ENCODE data around the gene RAPH1.

RAPH1 gene

DNA sequence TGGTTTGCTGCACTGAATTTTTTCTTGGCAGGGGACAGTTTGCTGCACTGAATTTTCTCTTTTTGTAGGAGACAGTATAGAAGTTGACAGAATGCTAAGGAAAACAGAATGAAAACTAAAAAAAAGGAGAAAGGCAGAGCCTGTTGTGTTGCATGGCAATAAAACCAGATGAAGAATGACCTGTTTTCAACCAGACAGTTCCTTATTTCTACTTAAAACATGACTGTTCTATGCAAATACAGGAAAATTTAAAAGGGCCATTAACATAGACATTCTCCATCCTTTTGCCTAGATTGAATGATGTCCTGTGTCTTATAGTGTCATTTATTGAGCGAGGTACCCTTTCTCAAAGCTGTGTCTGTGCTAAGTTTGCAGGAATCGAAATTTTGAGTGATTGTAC, 173.6 kb downstream of the RAPH1 start:
- DNase-seq (ENCODE audit: low spot score) = no peak

DNA sequence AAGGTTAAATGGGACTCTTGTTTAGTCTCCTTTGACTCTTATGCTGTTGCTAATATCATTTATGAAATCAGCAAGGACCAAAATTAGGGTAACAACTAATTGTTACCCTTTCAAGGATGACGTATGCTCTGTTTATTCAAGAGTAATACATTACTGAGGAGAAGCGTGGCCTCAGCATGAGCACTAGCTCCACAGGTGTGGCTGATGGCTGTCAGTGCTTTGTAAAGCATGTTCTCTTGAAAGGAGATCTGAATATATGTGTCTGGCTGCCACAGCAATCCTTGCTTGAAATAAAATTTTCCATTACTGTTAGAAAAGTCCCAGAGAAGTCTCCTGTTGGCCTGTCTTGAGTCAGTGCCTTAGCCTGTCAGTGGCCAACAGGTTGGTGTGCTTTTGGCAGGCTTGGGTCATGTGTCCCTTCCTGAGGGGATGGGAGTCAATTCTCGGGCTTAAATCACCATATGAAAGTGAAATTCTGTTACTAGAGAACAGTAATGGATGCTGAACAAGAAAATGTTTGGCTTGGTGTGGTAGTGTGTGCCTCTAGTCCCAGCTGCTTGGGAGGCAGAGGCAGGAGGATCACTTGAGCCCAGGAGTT, 174.2 kb downstream of the RAPH1 start:
- no peak for DNase-seq (ENCODE audit: low spot score)

DNA sequence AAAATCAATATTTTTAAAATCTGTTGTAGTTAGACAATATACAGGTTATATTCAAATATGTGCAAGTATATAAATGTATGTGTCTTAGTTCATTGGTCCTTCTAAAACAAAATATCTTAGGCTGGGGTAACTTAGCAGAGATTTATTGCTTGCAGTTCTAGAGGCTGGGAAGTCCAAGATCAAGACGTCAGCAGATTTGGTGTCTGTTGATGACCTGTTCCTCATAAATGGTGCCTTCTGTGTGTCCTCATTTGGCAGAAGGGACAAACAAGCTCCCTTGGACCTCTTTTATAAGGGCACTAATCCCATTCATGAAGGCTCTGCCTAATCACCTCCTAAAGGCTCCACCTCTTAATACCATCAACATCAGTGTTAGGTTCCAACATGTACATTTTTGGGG, 175.7 kb downstream of the RAPH1 start:
- DNase-seq (ENCODE audit: low spot score) = no peak

DNA sequence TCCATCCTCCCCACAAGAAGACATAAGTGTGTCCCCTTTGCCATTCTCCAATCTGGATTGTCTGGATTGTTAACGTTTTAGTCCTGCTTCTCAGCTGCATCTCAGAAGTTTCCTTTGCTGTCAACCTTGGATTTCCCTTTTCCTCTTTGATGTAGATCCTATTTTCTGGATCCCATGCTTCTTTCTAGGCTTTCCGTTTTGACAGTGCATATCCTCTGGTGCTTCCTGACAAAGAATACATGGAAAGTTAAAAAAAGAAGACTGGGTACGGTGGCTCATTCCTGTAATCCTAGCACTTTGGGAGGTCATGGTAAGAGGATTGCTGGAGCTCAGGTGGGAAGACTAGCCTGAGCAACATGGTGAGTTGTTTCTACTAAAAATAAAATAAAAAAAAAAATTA, 180.1 kb downstream of the RAPH1 start:
- no peak for DNase-seq (ENCODE audit: low spot score)

DNA sequence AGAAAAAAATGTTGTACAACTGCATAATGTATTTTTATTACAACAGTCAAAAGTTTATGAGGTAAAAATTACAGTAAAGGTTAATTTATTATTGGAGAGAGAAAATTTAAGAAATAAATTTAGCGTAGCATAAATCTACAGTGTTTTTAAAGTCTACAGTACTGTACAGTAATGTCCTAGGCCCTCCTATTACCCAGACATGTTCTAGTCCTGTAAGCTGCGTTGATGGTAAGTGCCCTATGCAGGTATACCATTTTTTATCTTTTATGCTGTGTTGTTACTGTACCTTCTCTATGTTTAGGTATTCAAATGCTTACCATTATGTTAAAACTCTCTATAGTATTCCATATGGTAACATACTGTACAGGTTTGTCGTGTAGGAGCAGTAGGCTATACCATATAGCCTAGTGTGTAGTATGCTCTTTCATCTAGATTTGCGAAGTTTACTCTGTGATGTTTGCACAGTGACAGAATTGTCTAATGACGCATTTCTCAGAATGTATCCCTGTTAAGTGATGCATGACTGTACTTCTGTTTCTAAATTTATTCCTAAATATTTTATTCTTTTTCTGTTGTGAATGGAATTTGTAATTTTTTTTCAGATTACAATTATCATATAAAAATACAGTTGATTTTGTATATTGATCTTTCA, 182.4 kb downstream of the RAPH1 start:
- DNase-seq (ENCODE audit: low spot score) = no peak

DNA sequence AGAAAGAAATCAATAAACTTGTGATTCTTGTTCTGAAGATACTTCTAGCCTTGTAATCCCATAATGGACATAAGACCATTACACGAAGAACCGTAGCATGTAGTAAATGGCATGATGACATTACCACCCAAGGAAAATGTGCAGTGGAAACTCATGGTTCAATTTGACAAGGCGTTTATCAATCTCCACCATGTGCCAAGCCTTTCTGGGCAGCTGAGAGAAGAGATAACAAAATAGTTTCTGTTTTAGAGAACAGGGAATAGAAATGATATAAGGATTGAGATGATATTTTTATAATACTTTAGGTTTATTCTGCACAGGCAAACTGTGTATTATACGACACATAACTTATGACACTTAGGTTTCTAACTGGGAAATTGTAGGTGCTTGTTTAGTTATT, 187.7 kb downstream of the RAPH1 start:
- no peak for DNase-seq (ENCODE audit: low spot score)

DNA sequence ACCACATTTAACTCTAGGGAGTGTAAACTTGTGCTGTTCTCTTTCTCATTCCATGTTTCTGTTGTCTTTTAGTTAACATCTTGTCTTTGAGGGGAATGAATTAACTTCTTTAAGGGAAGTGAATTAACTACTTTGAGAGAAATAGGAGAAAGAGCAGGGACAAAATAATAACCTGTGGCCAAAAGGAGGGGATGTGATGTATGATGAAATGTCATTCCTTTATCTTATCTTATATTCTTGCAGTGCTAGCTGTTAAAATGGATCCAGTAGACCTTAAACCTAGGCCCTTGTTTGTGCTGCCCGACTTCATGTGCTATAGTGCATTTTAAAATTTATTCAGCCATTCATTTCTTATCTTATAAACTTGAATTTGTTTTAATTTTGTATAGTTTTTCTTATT, 188.5 kb downstream of the RAPH1 start:
- no peak for DNase-seq (ENCODE audit: low spot score)

DNA sequence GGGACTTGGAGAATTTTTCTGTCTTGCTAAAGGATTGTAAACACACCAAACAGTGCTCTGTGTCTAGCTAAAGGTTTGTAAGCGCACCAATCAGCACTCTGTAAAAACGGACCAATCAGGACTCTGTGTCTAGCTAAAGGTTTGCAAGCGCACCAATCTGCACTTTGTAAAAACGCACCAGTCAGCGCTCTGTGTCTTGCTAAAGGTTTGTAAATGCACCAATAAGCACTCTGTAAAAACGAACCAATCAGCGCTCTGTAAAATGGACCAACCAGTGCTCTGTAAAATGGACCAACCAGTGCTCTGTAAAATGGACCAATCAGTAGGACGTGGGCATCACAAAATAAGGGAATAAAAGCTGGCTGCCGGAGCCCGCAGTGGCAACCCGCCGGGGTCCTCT, 190.4 kb downstream of the RAPH1 start:
- DNase-seq (ENCODE audit: low spot score) = no peak

All from RKO (cell line).